Esophagus (tissue), 2 donors: ENCODE results near the gene SORL1-AS1.

ENCODE experiments used
- H3K27ac ChIP-seq, 2 donors: one replicate each; pipeline ENCODE4 v1.5.1; 2013; ENCODE audit warnings: low read depth in 2 of 2, mild to moderate bottlenecking in 2 of 2, inconsistent platforms in 1 of 2, low read length in 1 of 2, moderate library complexity in 1 of 2
- H3K27me3 ChIP-seq, 2 donors: one replicate each; pipeline ENCODE4 v1.6.1; 2013; ENCODE audit warnings: low read length in 2 of 2, control low read depth in 1 of 2, mild to moderate bottlenecking in 1 of 2; ENCODE audit not compliant: insufficient read depth in 2 of 2, control insufficient read depth in 1 of 2
- H3K36me3 ChIP-seq, 2 donors: one replicate each; pipeline ENCODE4 v1.6.1; 2013; ENCODE audit warnings: low read length in 1 of 2; ENCODE audit not compliant: control insufficient read depth in 2 of 2, insufficient read depth in 2 of 2
- H3K4me1 ChIP-seq, 2 donors: one replicate each; pipeline ENCODE4 v1.6.1; 2013; ENCODE audit warnings: low read length in 1 of 2; ENCODE audit not compliant: control insufficient read depth in 2 of 2, insufficient read depth in 2 of 2
- H3K4me3 ChIP-seq, 2 donors: one replicate each; pipeline ENCODE4 v1.5.1; 2013; ENCODE audit warnings: low read length in 2 of 2, mild to moderate bottlenecking in 2 of 2, low read depth in 1 of 2, moderate library complexity in 1 of 2
- H3K9me3 ChIP-seq, 2 donors: one replicate each; pipeline ENCODE4 v1.6.1; 2013; ENCODE audit warnings: mild to moderate bottlenecking in 2 of 2, low read depth in 1 of 2, low read length in 1 of 2, moderate library complexity in 1 of 2; ENCODE audit not compliant: control insufficient read depth in 2 of 2, insufficient read depth in 1 of 2
- whole genome bisulfite sequencing, 2 donors: extraction: QIAGEN DNeasy Blood & Tissue Kit; methylation state at CpG; one replicate each; pipeline ENCODE4 v1.1.7; 2013; 5-methylcytosine and 5-hydroxymethylcytosine counted together
- donor health status: healthy with polysubstance abuse.
- donor health status: Bipolar disorder and iron deficiency.

SORL1-AS1 gene

DNA sequence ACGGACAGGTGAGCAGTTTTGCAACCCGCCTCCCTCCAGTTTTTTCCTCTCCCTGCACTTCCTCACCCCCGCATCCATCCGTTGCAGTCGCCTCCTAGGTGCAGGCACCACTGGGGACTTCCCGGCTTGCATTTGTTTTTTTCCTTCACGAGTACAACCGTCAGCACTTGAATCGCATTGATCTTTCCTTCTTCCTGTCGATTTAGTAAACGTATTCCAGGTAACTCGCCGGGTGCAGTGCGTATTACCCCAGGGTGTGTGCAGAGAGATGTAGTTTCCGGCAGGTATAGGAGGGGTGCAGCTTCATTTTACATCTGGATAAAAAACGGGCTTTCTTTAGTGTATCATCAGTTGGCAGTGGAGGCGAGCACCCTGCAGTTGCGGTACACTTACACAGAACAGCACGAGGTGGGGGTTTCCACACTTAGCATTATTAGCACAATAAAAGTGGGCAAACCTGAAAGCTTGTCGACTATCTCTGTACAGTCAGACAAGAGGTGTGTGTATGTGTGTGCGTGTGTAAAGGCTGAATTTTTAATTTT lies at the start of gene SORL1-AS1:
SORL1-AS1 (minus strand) TSS at position 359 of the 542 bp plus-strand sequence.
- Histone ChIP-seq H3K4me3 (peak within 1 kb of the TSS; percentile 86 to 91), H3K4me1 (peaks cover 0 to 6% of the 10 kb centered on the region in 2 donors), H3K9me3 (no peaks in the 10 kb centered on the region), H3K27me3 (no peaks in the 10 kb centered on the region), H3K36me3 (no peaks in the 10 kb centered on the region), H3K27ac (peak within 1 kb of the TSS; percentile 41 to 71)
- 2 to 4% methylated on average over 20 to 21 of the region's 21 CpGs for WGBS, 2 donors

DNA sequence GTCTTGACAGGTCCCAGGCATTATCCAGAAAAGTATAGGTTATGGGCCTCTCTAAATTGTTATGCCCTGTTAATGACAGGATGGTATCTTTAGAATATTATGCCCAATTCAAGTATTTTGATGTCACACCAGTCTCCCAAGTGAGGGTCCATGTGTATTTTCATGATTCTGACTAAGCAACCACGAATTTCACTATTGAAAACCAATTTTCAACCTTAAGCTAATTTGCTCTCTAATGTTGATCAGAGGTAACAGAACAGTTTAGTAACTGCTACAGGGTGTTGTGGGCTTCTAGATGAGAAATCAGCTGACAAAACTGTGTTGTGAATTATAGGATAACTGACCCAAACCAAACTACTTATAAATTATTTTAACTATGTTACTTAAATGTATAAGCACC lies 48.0 kb upstream of the SORL1-AS1 start:
- Histone ChIP-seq H3K4me3 (no peak overlapping the region), H3K27me3 (no peaks in the 10 kb centered on the region), H3K27ac (no peak overlapping the region), H3K36me3 (peaks cover 0 to 4% of the 10 kb centered on the region in 2 donors), H3K9me3 (no peaks in the 10 kb centered on the region), H3K4me1 (peaks cover 0 to 2% of the 10 kb centered on the region in 2 donors)
- WGBS, 2 donors = 73 to 81% methylated on average over 1 of the region's 1 CpG

DNA sequence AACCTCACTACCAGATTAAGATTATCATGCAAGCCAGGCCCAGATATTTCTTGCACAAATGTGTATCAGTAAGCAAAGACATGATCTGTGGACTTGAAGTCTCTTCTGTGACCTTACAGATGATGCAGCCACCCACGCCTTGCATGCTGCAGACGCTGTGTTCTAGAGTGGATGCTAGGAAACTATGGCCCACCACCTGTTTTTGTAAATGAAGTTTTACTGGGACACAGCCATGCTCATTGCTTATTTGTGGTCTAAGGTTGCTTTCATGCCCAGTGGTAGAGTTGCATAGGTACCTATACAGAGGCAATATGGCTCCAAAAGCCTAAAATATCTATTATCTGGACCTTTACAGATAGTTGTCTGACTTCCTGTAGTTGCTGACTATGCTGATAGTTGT lies 47.5 kb upstream of the SORL1-AS1 start:
- no peaks in the 10 kb centered on the region for H3K9me3 ChIP-seq
- H3K4me1 ChIP-seq = peaks cover 0 to 2% of the 10 kb centered on the region in 2 donors
- H3K36me3 ChIP-seq = peaks cover 0 to 4% of the 10 kb centered on the region in 2 donors
- 46 to 84% methylated on average over 2 of the region's 2 CpGs for WGBS, 2 donors
- no peaks in the 10 kb centered on the region for H3K27me3 ChIP-seq
- H3K4me3 ChIP-seq = no peak overlapping the region
- H3K27ac ChIP-seq = no peak overlapping the region

DNA sequence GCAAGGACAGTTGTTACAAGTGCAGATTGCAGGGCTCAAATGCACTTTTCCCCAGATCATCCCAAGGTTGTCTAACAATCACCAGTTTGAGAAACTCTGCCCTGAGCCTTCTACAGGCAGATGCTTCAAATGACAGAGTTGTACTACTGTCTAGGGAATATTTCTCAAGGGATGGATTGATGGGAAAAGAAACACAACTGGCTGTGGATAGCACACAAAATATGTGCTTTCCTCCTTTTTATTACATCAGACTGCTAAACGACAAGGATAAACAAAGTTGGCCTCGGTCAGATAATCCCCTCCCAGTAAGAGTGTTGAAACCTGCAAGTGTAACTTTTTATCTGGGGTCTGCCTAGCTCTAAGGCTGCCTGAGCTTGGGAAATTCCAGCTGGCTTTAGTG lies 46.6 kb upstream of the SORL1-AS1 start:
- H3K27me3 ChIP-seq = no peaks in the 10 kb centered on the region
- peaks cover 0 to 4% of the 10 kb centered on the region in 2 donors for H3K36me3 ChIP-seq
- no peak overlapping the region for H3K4me3 ChIP-seq
- no peaks in the 10 kb centered on the region for H3K9me3 ChIP-seq
- WGBS, 2 donors = 32 to 40% methylated on average over 2 of the region's 2 CpGs
- H3K27ac ChIP-seq = no peak overlapping the region
- H3K4me1 ChIP-seq = peaks cover 0 to 2% of the 10 kb centered on the region in 2 donors

DNA sequence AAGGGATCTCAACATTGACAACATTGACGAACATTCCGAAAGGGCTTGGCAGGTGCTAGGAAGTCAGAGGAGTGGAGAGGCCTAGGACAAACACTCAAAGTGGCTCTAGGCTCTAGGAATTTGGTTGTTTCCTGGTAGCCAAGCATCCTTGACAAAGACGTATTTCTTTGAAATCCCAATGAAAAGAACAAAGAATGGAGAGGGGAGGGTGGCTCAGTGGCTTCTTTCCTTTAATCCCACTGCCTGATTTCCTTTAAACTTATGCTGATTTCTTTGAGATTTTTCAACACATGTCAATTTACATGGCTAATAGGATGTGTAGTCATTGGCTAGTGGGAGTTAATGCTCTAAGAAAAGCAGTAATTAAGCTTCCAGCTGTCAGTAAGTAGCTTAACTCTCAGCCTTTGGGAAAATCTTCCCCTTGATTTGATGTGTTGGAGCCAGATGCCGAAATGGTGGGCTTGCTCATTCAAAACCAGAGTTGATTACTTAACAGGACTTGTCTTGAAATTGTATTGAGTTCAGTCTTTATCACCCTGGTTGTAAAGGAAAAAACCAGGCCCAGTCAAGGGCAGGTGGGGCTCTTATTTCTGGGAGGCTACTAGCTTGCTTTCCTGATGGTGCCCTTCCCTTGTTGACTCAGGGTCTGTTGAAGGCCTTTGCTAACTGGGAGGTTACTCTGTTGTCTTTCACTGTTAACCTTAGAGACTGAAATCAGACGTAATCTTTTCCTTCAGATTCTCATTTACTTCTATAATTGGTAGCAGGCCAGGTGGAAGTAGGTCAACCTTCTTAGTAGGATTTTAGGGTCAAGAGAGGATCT lies 44.6 kb upstream of the SORL1-AS1 start:
- Histone ChIP-seq H3K36me3 (peaks cover 0 to 4% of the 10 kb centered on the region in 2 donors), H3K9me3 (no peaks in the 10 kb centered on the region), H3K4me1 (no peaks in the 10 kb centered on the region), H3K27me3 (no peaks in the 10 kb centered on the region), H3K4me3 (no peak overlapping the region), H3K27ac (no peak overlapping the region)
- 72 to 82% methylated on average over 5 of the region's 5 CpGs for WGBS, 2 donors

DNA sequence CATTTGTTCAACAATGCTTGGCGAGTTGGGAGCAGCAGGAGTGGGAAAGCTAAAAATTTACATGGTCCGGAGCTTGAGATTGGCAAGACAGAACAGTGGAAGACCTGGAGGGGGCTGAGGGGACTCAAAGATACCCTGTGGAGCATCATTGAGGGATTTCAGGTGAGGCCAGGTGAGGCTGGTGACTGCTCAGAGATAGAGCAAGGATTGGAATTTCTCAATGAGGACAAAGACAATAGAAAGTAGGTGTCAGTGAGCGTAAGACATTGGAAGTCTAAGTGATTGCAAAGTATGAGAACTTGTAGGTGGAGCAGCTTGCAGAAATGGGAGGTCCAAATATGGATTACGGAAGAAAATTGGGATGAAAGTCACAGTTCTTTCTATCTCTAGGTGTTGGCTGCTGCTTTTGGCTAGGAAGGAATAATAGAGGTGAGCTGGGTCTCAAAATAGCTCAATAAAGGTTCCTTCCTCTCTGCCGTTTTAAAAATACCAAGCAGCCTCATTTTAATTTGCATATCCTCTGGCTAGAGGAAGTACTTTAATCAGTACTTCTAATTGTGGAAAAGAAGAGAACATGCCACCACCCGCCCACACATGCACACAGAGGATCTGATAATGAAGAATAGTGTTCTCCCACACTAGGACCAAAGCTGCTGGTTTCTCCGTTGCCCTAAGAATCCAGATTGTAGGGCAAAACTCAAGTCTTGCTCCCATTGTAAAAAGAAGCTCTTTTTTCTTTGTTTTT lies 41.8 kb upstream of the SORL1-AS1 start:
- H3K27me3 ChIP-seq = no peaks in the 10 kb centered on the region
- 52 to 64% methylated on average over 7 of the region's 7 CpGs for WGBS, 2 donors
- H3K27ac ChIP-seq = no peak overlapping the region
- H3K4me1 ChIP-seq = peaks cover 0 to 2% of the 10 kb centered on the region in 2 donors
- no peaks in the 10 kb centered on the region for H3K9me3 ChIP-seq
- no peak overlapping the region for H3K4me3 ChIP-seq
- H3K36me3 ChIP-seq = no peaks in the 10 kb centered on the region

DNA sequence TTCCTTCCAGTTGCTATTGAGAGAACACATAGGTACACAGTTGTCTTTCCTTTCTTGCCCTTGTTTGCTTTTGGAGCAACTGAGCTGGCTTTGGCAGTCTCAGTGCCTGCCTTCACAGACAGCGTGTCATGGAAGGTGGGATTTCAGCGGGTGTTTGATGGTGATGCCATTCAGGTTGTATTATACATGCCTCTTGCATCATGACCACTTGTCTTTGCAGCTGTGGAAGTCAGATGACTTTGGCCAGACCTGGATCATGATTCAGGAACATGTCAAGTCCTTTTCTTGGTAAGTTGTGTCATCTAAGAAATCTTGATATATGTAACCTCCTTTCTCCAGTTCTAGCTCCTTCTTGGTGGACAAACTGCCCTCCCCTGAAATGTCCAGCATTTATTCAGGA lies 37.1 kb upstream of the SORL1-AS1 start:
- Histone ChIP-seq H3K4me3 (no peak overlapping the region), H3K27ac (no peak overlapping the region), H3K9me3 (no peaks in the 10 kb centered on the region), H3K4me1 (peaks cover 4 to 13% of the 10 kb centered on the region in 2 donors), H3K27me3 (no peaks in the 10 kb centered on the region), H3K36me3 (no peaks in the 10 kb centered on the region)
- WGBS, 2 donors = 91 to 93% methylated on average over 2 of the region's 2 CpGs

DNA sequence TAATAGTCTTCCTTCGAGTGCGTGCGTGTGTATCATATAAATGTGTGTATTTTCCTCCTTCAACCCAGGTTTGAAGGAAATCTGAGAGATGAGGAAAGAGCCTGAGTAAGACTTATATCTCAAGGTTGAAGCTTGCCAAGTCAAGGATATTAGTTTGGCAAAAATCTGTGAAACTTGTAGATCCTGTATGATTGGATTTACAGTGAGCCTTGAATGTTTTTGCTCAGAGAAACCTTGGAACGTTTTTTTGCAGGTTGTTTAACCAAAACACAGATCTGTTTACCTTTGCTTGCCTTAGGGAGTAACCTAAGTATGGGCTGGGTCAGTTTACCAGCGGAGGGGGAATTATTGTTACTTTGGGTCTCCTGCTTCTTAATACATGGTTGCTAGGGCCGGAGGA lies 35.9 kb upstream of the SORL1-AS1 start:
- H3K36me3 ChIP-seq = no peaks in the 10 kb centered on the region
- H3K4me3 ChIP-seq = no peak overlapping the region
- no peaks in the 10 kb centered on the region for H3K27me3 ChIP-seq
- 63 to 64% methylated on average over 6 of the region's 6 CpGs for WGBS, 2 donors
- H3K9me3 ChIP-seq = no peaks in the 10 kb centered on the region
- peak overlapping the region; percentile 8 to 80 for H3K27ac ChIP-seq
- peaks cover 4 to 13% of the 10 kb centered on the region in 2 donors for H3K4me1 ChIP-seq

DNA sequence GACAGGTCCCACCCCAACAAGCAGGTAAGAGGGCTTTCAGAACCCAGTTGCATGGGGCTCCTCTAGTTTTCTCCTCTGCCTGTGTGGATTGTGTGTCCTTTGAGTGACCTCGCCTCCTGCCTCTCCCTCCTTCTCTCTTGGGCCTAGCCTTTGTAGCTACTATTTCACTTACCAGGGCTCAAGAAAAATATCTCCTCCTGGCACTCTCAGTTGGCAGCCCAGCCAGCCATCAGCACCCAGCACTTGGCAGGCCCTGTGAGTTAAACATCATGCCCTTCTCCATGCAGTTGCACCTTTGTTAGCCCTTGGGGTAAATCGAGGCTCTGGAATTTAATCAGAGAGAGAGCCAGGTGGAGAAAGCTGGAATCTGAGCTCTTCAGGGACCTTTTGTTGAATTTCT lies 35.4 kb upstream of the SORL1-AS1 start:
- Histone ChIP-seq H3K27me3 (no peaks in the 10 kb centered on the region), H3K27ac (peak overlapping the region; percentile 50 to 80), H3K4me1 (peaks cover 4 to 13% of the 10 kb centered on the region in 2 donors), H3K9me3 (no peaks in the 10 kb centered on the region), H3K36me3 (no peaks in the 10 kb centered on the region), H3K4me3 (no peak overlapping the region)
- 56 to 70% methylated on average over 2 of the region's 2 CpGs for WGBS, 2 donors
